GM21447 (cell line): ENCODE measurements around the gene PRRC2B.
"Not testable (repeated sequence)": the region's sequence is repeated elsewhere in the genome, so short reads cannot be mapped to it uniquely, and the experiment has no call there.

ENCODE experiments used
- ATAC-seq: cut with Tn5 transposase; IDR thresholded peaks from one replicate; pipeline ENCODE4 v1.9.1; 2021; ENCODE audit not compliant: unreplicated experiment

PRRC2B gene

GRCh38 chr9:131386281-131386680 is 7.6 kb upstream of the PRRC2B start:
- no peak for ATAC-seq

GRCh38 chr9:131387394-131387793 is 6.5 kb upstream of the PRRC2B start:
- no peak for ATAC-seq

- no peak for ATAC-seq
Measured at GRCh38 chr9:131391020-131391419, 2.9 kb upstream of the PRRC2B start.

GRCh38 chr9:131391504-131391903 is 2.4 kb upstream of the PRRC2B start:
- no peak for ATAC-seq

- ATAC-seq = peak; percentile 23
Measured at GRCh38 chr9:131394464-131395156, 724 bp downstream of the PRRC2B start.

GRCh38 chr9:131395157-131396098 is 1.5 kb downstream of the PRRC2B start:
- peak; percentile 38 for ATAC-seq

- ATAC-seq = not testable (repeated sequence)
Measured at GRCh38 chr9:131396099-131396479, 2.2 kb downstream of the PRRC2B start.

- no peak for ATAC-seq
Measured at GRCh38 chr9:131396626-131397025, 2.7 kb downstream of the PRRC2B start.

GRCh38 chr9:131397100-131397790 is 3.4 kb downstream of the PRRC2B start:
- no peak for ATAC-seq

- ATAC-seq = no peak
Measured at GRCh38 chr9:131398204-131398603, 4.3 kb downstream of the PRRC2B start.

- no peak for ATAC-seq
Measured at GRCh38 chr9:131399972-131400371, 6.1 kb downstream of the PRRC2B start.

GRCh38 chr9:131400627-131401026 is 6.7 kb downstream of the PRRC2B start:
- ATAC-seq = no peak

- no peak for ATAC-seq
Measured at GRCh38 chr9:131402073-131402472, 8.2 kb downstream of the PRRC2B start.

GRCh38 chr9:131402738-131403492 is 9.0 kb downstream of the PRRC2B start:
- ATAC-seq = no peak

GRCh38 chr9:131403493-131403773 is 9.5 kb downstream of the PRRC2B start:
- ATAC-seq = no peak

GRCh38 chr9:131404581-131404980 is 10.7 kb downstream of the PRRC2B start:
- no peak for ATAC-seq

GRCh38 chr9:131404987-131405386 is 11.1 kb downstream of the PRRC2B start:
- ATAC-seq = no peak

- no peak for ATAC-seq
Measured at GRCh38 chr9:131405428-131405827, 11.5 kb downstream of the PRRC2B start.

- ATAC-seq = no peak
Measured at GRCh38 chr9:131405858-131406537, 12.1 kb downstream of the PRRC2B start.
